Parathyroid adenoma (tissue), 2 donors: ENCODE data around the gene SLC6A12.
A peak's percentile ranks its signal among the peaks of the same experiment; 100 is the strongest.

Source experiments
- H2AFZ ChIP-seq: fragments of 300-600 bp; sonication (generic); one replicate; pipeline ENCODE4 v1.7.0; 2017; ENCODE audit warnings: antibody characterized with exemption, mild to moderate bottlenecking
- H3K27ac ChIP-seq: fragments of 300-600 bp; sonication (generic); one replicate; pipeline ENCODE4 v1.7.0; 2017
- H3K27me3 ChIP-seq: fragments of 300-600 bp; sonication (generic); one replicate; pipeline ENCODE4 v1.7.0; 2017; ENCODE audit warnings: low read length; ENCODE audit not compliant: control insufficient read depth, insufficient read depth
- H3K36me3 ChIP-seq: fragments of 300-600 bp; sonication (generic); one replicate; pipeline ENCODE4 v1.7.0; 2017; ENCODE audit warnings: low read length; ENCODE audit not compliant: control insufficient read depth, insufficient read depth
- H3K4me1 ChIP-seq: fragments of 300-600 bp; sonication (generic); one replicate; pipeline ENCODE4 v1.7.0; 2017; ENCODE audit warnings: control low read depth
- H3K4me2 ChIP-seq: fragments of 300-600 bp; sonication (generic); one replicate; pipeline ENCODE4 v1.7.0; 2017; ENCODE audit warnings: low read length
- H3K4me3 ChIP-seq: fragments of 300-600 bp; sonication (generic); one replicate; pipeline ENCODE4 v1.7.0; 2017; ENCODE audit warnings: low read depth, low read length
- H3K79me2 ChIP-seq: fragments of 300-600 bp; sonication (generic); one replicate; pipeline ENCODE4 v1.7.0; 2017; ENCODE audit warnings: control low read depth
- H3K9ac ChIP-seq: fragments of 300-600 bp; sonication (generic); one replicate; pipeline ENCODE4 v1.7.0; 2017; ENCODE audit warnings: mild to moderate bottlenecking
- H3K9me3 ChIP-seq: fragments of 300-600 bp; sonication (generic); one replicate; pipeline ENCODE4 v1.7.0; 2017; ENCODE audit warnings: low read length; ENCODE audit not compliant: control insufficient read depth
- CTCF ChIP-seq: fragments of 300-600 bp; sonication (generic); IDR thresholded peaks from one replicate; pipeline ENCODE4 v1.7.0; 2017; ENCODE audit warnings: antibody characterized with exemption, mild to moderate bottlenecking
- donor health status: primary hyperparathyroidism.

The SLC6A12 gene

GRCh38 chr12:233615-233968 lies 19.6 kb upstream of the SLC6A12 start:
- no peak overlapping the region for H3K9ac ChIP-seq
- H3K4me3 ChIP-seq, result no peak overlapping the region
- no peaks in the 10 kb centered on the region for H3K79me2 ChIP-seq
- TF ChIP-seq CTCF, result no peak
- no peak overlapping the region for H3K4me2 ChIP-seq
- H3K27ac ChIP-seq, result no peak overlapping the region
- H3K36me3 ChIP-seq, result no peaks in the 10 kb centered on the region
- peaks cover 13% of the 10 kb centered on the region for H3K4me1 ChIP-seq
- no peaks in the 10 kb centered on the region for H3K9me3 ChIP-seq
- no peaks in the 10 kb centered on the region for H3K27me3 ChIP-seq
- H2AFZ ChIP-seq, result peak overlapping the region; percentile 81

GRCh38 chr12:232731-233614 lies 19.0 kb upstream of the SLC6A12 start:
- Histone ChIP-seq H3K79me2 (no peaks in the 10 kb centered on the region), H3K4me2 (no peak overlapping the region), H3K27ac (no peak overlapping the region), H3K4me3 (no peak overlapping the region), H3K4me1 (peaks cover 19% of the 10 kb centered on the region), H3K9ac (no peak overlapping the region), H3K9me3 (no peaks in the 10 kb centered on the region), H3K36me3 (no peaks in the 10 kb centered on the region), H2AFZ (peak overlapping the region; percentile 81), H3K27me3 (no peaks in the 10 kb centered on the region)
- no peak for TF ChIP-seq CTCF

- Histone ChIP-seq H3K4me1 (peaks cover 28% of the 10 kb centered on the region), H3K36me3 (no peaks in the 10 kb centered on the region), H3K4me2 (no peak overlapping the region), H3K27me3 (no peaks in the 10 kb centered on the region), H3K79me2 (no peaks in the 10 kb centered on the region), H3K27ac (no peak overlapping the region), H3K9ac (no peak overlapping the region), H3K9me3 (no peaks in the 10 kb centered on the region), H2AFZ (no peak overlapping the region), H3K4me3 (no peak overlapping the region)
- TF ChIP-seq CTCF, result no peak
Observed at GRCh38 chr12:230925-231671, 17.1 kb upstream of the SLC6A12 start.

- Histone ChIP-seq H3K79me2 (no peaks in the 10 kb centered on the region), H3K27ac (peak overlapping the region; percentile 87), H3K4me3 (no peak overlapping the region), H3K27me3 (no peaks in the 10 kb centered on the region), H3K9me3 (no peaks in the 10 kb centered on the region), H3K9ac (no peak overlapping the region), H2AFZ (peak overlapping the region; percentile 63), H3K4me1 (peaks cover 28% of the 10 kb centered on the region), H3K36me3 (no peaks in the 10 kb centered on the region), H3K4me2 (no peak overlapping the region)
- TF ChIP-seq CTCF, result no peak
Observed at GRCh38 chr12:229441-230191, 15.7 kb upstream of the SLC6A12 start.
